HCT116 (cell line): ENCODE measurements around the gene ZNF521. TPM values are rescaled to one million over a fixed set of nuclear protein-coding genes. Genes with fewer than 3 reads are reported as not detected.

Experiments
- ATAC-seq: fragments of 200-7000 bp; cut with Tn5 transposase; 2 replicates; pipeline ENCODE4 v1.9.1; 2020; ENCODE audit warnings: mild to moderate bottlenecking, moderate library complexity
- BruUV-seq: library from RNA; stranded (reverse); fragments of 400-500 nt; replicated peaks from 2 replicates; lab custom pipeline; 2021; lab: Mats Ljungman, UMichigan
- CTCF ChIA-PET: fragments of 300-600 bp; sonication (Branson Sonifier 250); formaldehyde crosslinking; loops from one replicate; lab custom pipeline; 2021; ENCODE audit warnings: antibody characterized with exemption; lab: Charles Lee
- POLR2A ChIA-PET: fragments of 300-600, 350-600 bp; sonication (Branson Sonifier 250); formaldehyde crosslinking; loops from one replicate; lab custom pipeline; 2021; ENCODE audit warnings: antibody characterized with exemption; lab: Charles Lee
- RAD21 ChIA-PET, 2 experiments: fragments of 300-600 bp; sonication (Branson Sonifier 250); formaldehyde crosslinking; loops; one replicate each; lab custom pipeline; 2023; ENCODE audit warnings: low total read pairs in 2 of 2; ENCODE audit not compliant: uncharacterized antibody in 2 of 2, unreplicated experiment in 2 of 2, low non-redundant PET in 1 of 2; lab: Charles Lee
- DNase-seq: peaks from one replicate; pipeline ENCODE4 v3.0.0-alpha.2; 2010; ENCODE audit warnings: low read depth, low spot score
- H2AFZ ChIP-seq: fragments of 200-600 bp; shearing (Covaris generic), sonication (generic); 2 replicates; pipeline ENCODE4 v1.6.1; 2017; ENCODE audit warnings: low read depth, mixed run types, mixed read lengths, antibody characterized with exemption, low read length; ENCODE audit not compliant: poor library complexity, severe bottlenecking
- H3K27ac ChIP-seq: 2 replicates; pipeline ENCODE4 v1.5.1; 2012; ENCODE audit warnings: low read depth, low read length
- H3K27me3 ChIP-seq: fragments of 200-600 bp; sonication (generic); 2 replicates; pipeline ENCODE4 v1.6.1; 2016; ENCODE audit warnings: mixed run types, low read length, mixed read lengths; ENCODE audit not compliant: insufficient read depth
- H3K36me3 ChIP-seq, 2 experiments: fragments of 200-500 bp in 1 of 2; fragments of 200-600 bp in 1 of 2; sonication (Bioruptor generic) in 1 of 2; sonication (generic) in 1 of 2; 2 replicates each; pipeline versions ENCODE4 v1.5.1 to v1.6.1; 2014 to 2016; ENCODE audit warnings: low read length in 2 of 2, inconsistent platforms in 1 of 2, mixed read lengths in 1 of 2, mixed run types in 1 of 2; ENCODE audit not compliant: insufficient read depth in 2 of 2, control insufficient read depth in 1 of 2
- H3K4me1 ChIP-seq, 2 experiments: fragments of 200-600 bp in 1 of 2; sonication (generic) in 1 of 2; 2 replicates each; pipeline versions ENCODE4 v1.5.1 to v1.6.1; 2012 to 2017; ENCODE audit warnings: low read length in 2 of 2, inconsistent platforms in 1 of 2, mild to moderate bottlenecking in 1 of 2, mixed read lengths in 1 of 2, mixed run types in 1 of 2, moderate library complexity in 1 of 2; ENCODE audit not compliant: insufficient read depth in 2 of 2, control insufficient read depth in 1 of 2
- H3K4me2 ChIP-seq: fragments of 200-600 bp; sonication (generic); 2 replicates; pipeline ENCODE4 v1.6.1; 2017; ENCODE audit warnings: mixed run types, low read length, mixed read lengths
- H3K4me3 ChIP-seq, 2 experiments: fragments of 200-600 bp in 1 of 2; sonication (generic) in 1 of 2; replicated peaks in 1 of 2; 2 replicates each; pipeline ENCODE4 v1.5.1; 2011 to 2016; ENCODE audit warnings: low read length in 2 of 2, control low read depth in 1 of 2, low read depth in 1 of 2, mild to moderate bottlenecking in 1 of 2, mixed read lengths in 1 of 2, mixed run types in 1 of 2
- H3K79me2 ChIP-seq: fragments of 200-600 bp; sonication (generic); 2 replicates; pipeline ENCODE4 v1.6.1; 2017; ENCODE audit warnings: mild to moderate bottlenecking, mixed run types, low read length, moderate library complexity, mixed read lengths; ENCODE audit not compliant: insufficient read depth
- H3K9ac ChIP-seq: fragments of 200-600 bp; sonication (generic); 2 replicates; pipeline ENCODE4 v1.6.1; 2016; ENCODE audit warnings: low read length, mixed read lengths
- H3K9me2 ChIP-seq: fragments of 200-600 bp; sonication (generic), shearing (Covaris generic); 2 replicates; pipeline ENCODE4 v1.6.1; 2017; ENCODE audit warnings: mixed run types, mild to moderate bottlenecking, moderate library complexity; ENCODE audit not compliant: insufficient read depth
- H3K9me3 ChIP-seq, 2 experiments: fragments of 200-500 bp in 1 of 2; fragments of 200-600 bp in 1 of 2; sonication (Bioruptor generic) in 1 of 2; sonication (generic) in 1 of 2; 2 replicates each; pipeline ENCODE4 v1.6.1; 2014 to 2017; ENCODE audit warnings: low read length in 2 of 2, mixed read lengths in 2 of 2, inconsistent platforms in 1 of 2, low read depth in 1 of 2, mild to moderate bottlenecking in 1 of 2, mixed run types in 1 of 2, moderate library complexity in 1 of 2; ENCODE audit not compliant: control insufficient read depth in 1 of 2, insufficient read depth in 1 of 2
- H4K20me1 ChIP-seq: fragments of 200-600 bp; sonication (generic), shearing (Covaris generic); 2 replicates; pipeline ENCODE4 v1.6.1; 2017; ENCODE audit warnings: mixed run types, mild to moderate bottlenecking, moderate library complexity; ENCODE audit not compliant: insufficient read depth
- ATF3 ChIP-seq: IDR thresholded peaks from 2 replicates; pipeline ENCODE4 v1.6.1; 2012
- CBX3 ChIP-seq: IDR thresholded peaks from 2 replicates; pipeline ENCODE4 v1.6.1; 2012; ENCODE audit warnings: low read depth
- CTCF ChIP-seq, 3 experiments: fragments of 200-600 bp in 1 of 3; sonication (generic) in 1 of 3; IDR thresholded peaks in 2 of 3; conservative IDR thresholded peaks in 1 of 3; 2 replicates each; pipeline ENCODE4 v1.5.1; 2012 to 2017; ENCODE audit warnings: low read depth in 2 of 3, low read length in 2 of 3, antibody characterized with exemption in 1 of 3, borderline replicate concordance in 1 of 3, control low read depth in 1 of 3, mild to moderate bottlenecking in 1 of 3, mixed read lengths in 1 of 3, mixed run types in 1 of 3, moderate library complexity in 1 of 3; ENCODE audit not compliant: insufficient read depth in 1 of 3
- ELF1 ChIP-seq: IDR thresholded peaks from 2 replicates; pipeline ENCODE4 v1.6.1; 2012; ENCODE audit warnings: low read depth, borderline replicate concordance
- EZH2phosphoT487 ChIP-seq: fragments of 200-600 bp; IDR thresholded peaks from 2 replicates; pipeline ENCODE4 v1.6.1; 2018; ENCODE audit warnings: antibody characterized with exemption, borderline replicate concordance
- FOSL1 ChIP-seq: IDR thresholded peaks from 2 replicates; pipeline ENCODE4 v1.6.1; 2012; ENCODE audit warnings: low read depth
- POLR2A ChIP-seq: IDR thresholded peaks from 2 replicates; pipeline ENCODE4 v1.7.0; 2011; ENCODE audit warnings: borderline replicate concordance; ENCODE audit not compliant: insufficient read depth, insufficient read length; ENCODE audit errors: extremely low read depth
- RAD21 ChIP-seq: IDR thresholded peaks from 2 replicates; pipeline ENCODE4 v1.6.1; 2012; ENCODE audit warnings: low read depth, mild to moderate bottlenecking
- SP1 ChIP-seq: IDR thresholded peaks from 2 replicates; pipeline ENCODE4 v1.6.1; 2012; ENCODE audit warnings: low read depth
- SRF ChIP-seq: IDR thresholded peaks from 2 replicates; pipeline ENCODE4 v1.6.1; 2012; ENCODE audit warnings: low read depth
- YY1 ChIP-seq: IDR thresholded peaks from 2 replicates; pipeline ENCODE4 v1.6.1; 2011; ENCODE audit warnings: low read length, low read depth, moderate library complexity, mild to moderate bottlenecking; ENCODE audit not compliant: insufficient replicate concordance; ENCODE audit errors: extremely low read depth
- ZBTB33 ChIP-seq: IDR thresholded peaks from 2 replicates; pipeline ENCODE4 v1.6.1; 2011; ENCODE audit warnings: mild to moderate bottlenecking, low read length, moderate library complexity; ENCODE audit not compliant: insufficient replicate concordance; ENCODE audit errors: extremely low read depth
- ZNF274 ChIP-seq: fragments of 200-500 bp; sonication (Bioruptor generic); IDR thresholded peaks from 2 replicates; pipeline ENCODE4 v1.6.1; 2014; ENCODE audit warnings: mild to moderate bottlenecking, low read depth, low read length, inconsistent platforms
- intact Hi-C: fragments of 100-400 bp; cut with micrococcal nuclease; formaldehyde crosslinking; loops from 2 replicates; pipeline ENCODE4 v1.10.0; 2022
- total RNA-seq: library from RNA; stranded (reverse); gene quantifications from one replicate; pipeline ENCODE4 v1.2.1, GENCODE V29; 2021; ENCODE audit not compliant: unreplicated experiment

Gene ZNF521
- total RNA-seq, 1 experiment from 2014 or later, result 0.10 TPM

GRCh38 chr18:25140124-25140961 is 211.6 kb downstream of the ZNF521 start:
- RAD21 ChIA-PET, result no interaction called here
- no peaks in the 10 kb centered on the region for H3K79me2 ChIP-seq
- H3K27me3 ChIP-seq, result 0 out of 2 replicates have a peak, but pooled peaks cover 6% of the 10 kb centered on the region
- no peaks in the 10 kb centered on the region for H4K20me1 ChIP-seq
- no peak overlapping the region for H3K9ac ChIP-seq
- no peaks in the 10 kb centered on the region for H3K4me1 ChIP-seq
- H3K9me3 ChIP-seq, result no peaks in the 10 kb centered on the region
- POLR2A ChIA-PET, result no interaction called here
- no peak for ATAC-seq
- no peaks in the 10 kb centered on the region for H3K9me2 ChIP-seq
- no peak for DNase-seq
- no peak overlapping the region for H3K27ac ChIP-seq
- no peak overlapping the region for H3K4me2 ChIP-seq
- H2AFZ ChIP-seq, result no peak overlapping the region
- intact Hi-C loops, result no loop called here
- CTCF ChIA-PET, result no interaction called here
- BruUV-seq, result no TSS peak
- TF ChIP-seq SP1 (no peak), FOSL1 (no peak), CTCF (IDR thresholded peaks at IDR 0.05 in 2 of 3, conservative IDR thresholded peaks at IDR 0.05 in 1 of 3; ENCODE audit: borderline replicate concordance in 1 of 3, insufficient read depth in 1 of 3, low read depth in 2 of 3, low read length in 2 of 3) (no peak), ELF1 (no peak), ATF3 (no peak), EZH2phosphoT487 (no peak), CBX3 (no peak), RAD21 (no peak), POLR2A (no peak), ZBTB33 (no peak), SRF (no peak), ZNF274 (no peak), YY1 (no peak)
- no peak overlapping the region for H3K4me3 ChIP-seq
- no peaks in the 10 kb centered on the region for H3K36me3 ChIP-seq
